ENCODE results near the gene RASIP1.

The RASIP1 gene

GRCh38 chr19:48756212-48756611, 15.8 kb upstream of the RASIP1 start:
- Histone ChIP-seq H3K4me3 (ENCODE audit: low read depth in 1 of 2, low read length in 2 of 2) (no peak overlapping the region), H3K9me3 (ENCODE audit: insufficient read depth, low read length, severe bottlenecking) (no peaks in the 10 kb centered on the region), H3K36me3 (ENCODE audit: insufficient read depth, low read length) (no peaks in the 10 kb centered on the region), H2AFZ (ENCODE audit: low read depth, low read length) (no peak overlapping the region), H3K4me2 (ENCODE audit: insufficient read depth, low read length) (no peak overlapping the region), H3K9ac (ENCODE audit: low read depth, low read length) (no peak overlapping the region), H3K4me1 (ENCODE audit: insufficient read depth, low read length) (peaks cover 10% of the 10 kb centered on the region), H3K27ac (ENCODE audit: low read length) (no peak overlapping the region), H3K79me2 (ENCODE audit: insufficient read depth, low read length) (no peaks in the 10 kb centered on the region), H3K27me3 (ENCODE audit: insufficient read depth, low read length, poor library complexity) (peaks cover 16% of the 10 kb centered on the region), H4K20me1 (ENCODE audit: insufficient read depth, low read length) (no peaks in the 10 kb centered on the region)
- DNase-seq (no peak), ATAC-seq (ENCODE audit: insufficient read depth, low read depth) (no peak)
- TF ChIP-seq CTCF (IDR thresholded peaks at IDR 0.05; ENCODE audit: borderline replicate concordance, extremely low read depth, low read length, poor library complexity, severe bottlenecking): no peak
- no peak for TF ChIP-seq EZH2 (IDR thresholded peaks at IDR 0.05; ENCODE audit: borderline replicate concordance, low read depth, low read length, severe bottlenecking)

DNA sequence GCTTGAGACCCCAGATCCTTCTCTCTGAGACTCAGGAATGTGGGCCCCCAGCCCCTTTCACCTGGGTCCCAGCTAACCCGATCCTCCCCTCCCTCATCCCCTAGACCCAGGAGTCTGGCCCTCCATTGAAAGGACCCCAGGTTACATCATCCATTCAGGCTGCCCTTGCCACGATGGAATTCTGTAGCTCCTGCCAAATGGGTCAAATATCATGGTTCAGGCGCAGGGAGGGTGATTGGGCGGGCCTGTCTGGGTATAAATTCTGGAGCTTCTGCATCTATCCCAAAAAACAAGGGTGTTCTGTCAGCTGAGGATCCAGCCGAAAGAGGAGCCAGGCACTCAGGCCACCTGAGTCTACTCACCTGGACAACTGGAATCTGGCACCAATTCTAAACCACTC, 15.4 kb upstream of the RASIP1 start:
- Histone ChIP-seq H3K27ac (ENCODE audit: low read length) (no peak overlapping the region), H3K27me3 (ENCODE audit: insufficient read depth, low read length, poor library complexity) (peaks cover 16% of the 10 kb centered on the region), H4K20me1 (ENCODE audit: insufficient read depth, low read length) (no peaks in the 10 kb centered on the region), H3K9me3 (ENCODE audit: insufficient read depth, low read length, severe bottlenecking) (no peaks in the 10 kb centered on the region), H3K4me3 (ENCODE audit: low read depth in 1 of 2, low read length in 2 of 2) (no peak overlapping the region), H3K79me2 (ENCODE audit: insufficient read depth, low read length) (no peaks in the 10 kb centered on the region), H3K9ac (ENCODE audit: low read depth, low read length) (no peak overlapping the region), H3K4me1 (ENCODE audit: insufficient read depth, low read length) (peaks cover 10% of the 10 kb centered on the region), H3K4me2 (ENCODE audit: insufficient read depth, low read length) (no peak overlapping the region), H2AFZ (ENCODE audit: low read depth, low read length) (no peak overlapping the region), H3K36me3 (ENCODE audit: insufficient read depth, low read length) (no peaks in the 10 kb centered on the region)
- DNase-seq: no peak
- no peak for ATAC-seq (ENCODE audit: insufficient read depth, low read depth)
- TF ChIP-seq EZH2 (IDR thresholded peaks at IDR 0.05; ENCODE audit: borderline replicate concordance, low read depth, low read length, severe bottlenecking): no peak
- TF ChIP-seq CTCF (IDR thresholded peaks at IDR 0.05; ENCODE audit: borderline replicate concordance, extremely low read depth, low read length, poor library complexity, severe bottlenecking): no peak

- peaks cover 16% of the 10 kb centered on the region for H3K27me3 ChIP-seq (ENCODE audit: insufficient read depth, low read length, poor library complexity)
- H3K4me2 ChIP-seq (ENCODE audit: insufficient read depth, low read length): no peak within 1 kb of the TSS
- H3K4me1 ChIP-seq (ENCODE audit: insufficient read depth, low read length): peaks cover 10% of the 10 kb centered on the region
- TF ChIP-seq EZH2 (IDR thresholded peaks at IDR 0.05; ENCODE audit: borderline replicate concordance, low read depth, low read length, severe bottlenecking) (no peak), CTCF (IDR thresholded peaks at IDR 0.05; ENCODE audit: borderline replicate concordance, extremely low read depth, low read length, poor library complexity, severe bottlenecking) (no peak)
- H2AFZ ChIP-seq (ENCODE audit: low read depth, low read length): no peak within 1 kb of the TSS
- H3K9me3 ChIP-seq (ENCODE audit: insufficient read depth, low read length, severe bottlenecking): no peaks in the 10 kb centered on the region
- no peaks in the 10 kb centered on the region for H3K36me3 ChIP-seq (ENCODE audit: insufficient read depth, low read length)
- no peak within 1 kb of the TSS for H3K4me3 ChIP-seq (ENCODE audit: low read depth in 1 of 2, low read length in 2 of 2)
- no peaks in the 10 kb centered on the region for H4K20me1 ChIP-seq (ENCODE audit: insufficient read depth, low read length)
- no peak within 1 kb of the TSS for H3K9ac ChIP-seq (ENCODE audit: low read depth, low read length)
- DNase-seq: no peak
- no peak for ATAC-seq (ENCODE audit: insufficient read depth, low read depth)
- no peaks in the 10 kb centered on the region for H3K79me2 ChIP-seq (ENCODE audit: insufficient read depth, low read length)
- no peak within 1 kb of the TSS for H3K27ac ChIP-seq (ENCODE audit: low read length)
Measured at GRCh38 chr19:48755084-48755641, 14.8 kb upstream of the RASIP1 start, which contains the start of gene FGF21. TSS of gene FGF21 (plus strand) at chr19:48755524. CDS start at chr19:48756237, 713 bp downstream.
